Prostate gland (tissue), 2 donors: ENCODE data around the gene FCHSD2.

ENCODE experiments used
- CTCF ChIP-seq, 4 experiments: fragments of 200-600 bp in 2 of 4; fragments of 450-650 bp in 2 of 4; sonication (generic) in 2 of 4; IDR thresholded peaks; 1 replicate in 3 of 4; 2 replicates in 1 of 4; pipeline ENCODE4 v1.5.1; 2016 to 2019; ENCODE audit warnings: antibody characterized with exemption in 4 of 4, mild to moderate bottlenecking in 2 of 4, moderate library complexity in 2 of 4
- POLR2A ChIP-seq: fragments of 450-650 bp; IDR thresholded peaks from one replicate; pipeline ENCODE4 v1.6.1; 2016; ENCODE audit warnings: antibody characterized with exemption, mild to moderate bottlenecking
- POLR2AphosphoS5 ChIP-seq: sonication (generic); formaldehyde crosslinking; IDR thresholded peaks from one replicate; pipeline ENCODE4 v1.6.1; 2017; ENCODE audit warnings: antibody characterized with exemption

- no peak for TF ChIP-seq POLR2A
- no peak for TF ChIP-seq CTCF (IDR thresholded peaks at IDR 0.05)
- TF ChIP-seq POLR2AphosphoS5, result no peak
These were observed 156.5 kb downstream of the FCHSD2 start for GRCh38 chr11:72985645-72986044.
